Embryonic facial prominence (tissue), 1 donor: ENCODE data around the gene ARHGEF11.

Experiments
- DNase-seq: peaks from one replicate; pipeline ENCODE4 v3.0.0-alpha.2; 2016; ENCODE audit errors: extremely low spot score

ARHGEF11 gene

GRCh38 chr1:156910309-156910782 lies 135.2 kb downstream of the ARHGEF11 start:
- DNase-seq = no peak

GRCh38 chr1:156909671-156910070 lies 135.9 kb downstream of the ARHGEF11 start:
- no peak for DNase-seq

GRCh38 chr1:156908955-156909354 lies 136.6 kb downstream of the ARHGEF11 start:
- DNase-seq = no peak

- no peak for DNase-seq
Observed at GRCh38 chr1:156908541-156908940, 137.0 kb downstream of the ARHGEF11 start.

GRCh38 chr1:156906206-156906906 lies 139.2 kb downstream of the ARHGEF11 start:
- DNase-seq = no peak

- DNase-seq = no peak
Observed at GRCh38 chr1:156905651-156906050, 139.9 kb downstream of the ARHGEF11 start.

- no peak for DNase-seq
Observed at GRCh38 chr1:156905176-156905575, 140.4 kb downstream of the ARHGEF11 start.

- DNase-seq = no peak
Observed at GRCh38 chr1:156904187-156904959, 141.2 kb downstream of the ARHGEF11 start.

- no peak for DNase-seq
Observed at GRCh38 chr1:156903328-156904091, 142.0 kb downstream of the ARHGEF11 start.

GRCh38 chr1:156901966-156902915 lies 143.3 kb downstream of the ARHGEF11 start:
- DNase-seq = no peak

- no peak for DNase-seq
Observed at GRCh38 chr1:156901590-156901900, 144.0 kb downstream of the ARHGEF11 start.

- no peak for DNase-seq
Observed at GRCh38 chr1:156900896-156901589, 144.5 kb downstream of the ARHGEF11 start.

GRCh38 chr1:156899956-156900718 lies 145.4 kb downstream of the ARHGEF11 start:
- no peak for DNase-seq

- no peak for DNase-seq
Observed at GRCh38 chr1:156898971-156899664, 146.4 kb downstream of the ARHGEF11 start.

- DNase-seq = no peak
Observed at GRCh38 chr1:156898161-156898566, 147.4 kb downstream of the ARHGEF11 start.

GRCh38 chr1:156897078-156897825 lies 148.3 kb downstream of the ARHGEF11 start:
- no peak for DNase-seq

- no peak for DNase-seq
Observed at GRCh38 chr1:156896490-156897033, 149.0 kb downstream of the ARHGEF11 start.

- no peak for DNase-seq
Observed at GRCh38 chr1:156895927-156896326, 149.6 kb downstream of the ARHGEF11 start.
